HG03460 (cell line): ENCODE data around the gene CARF.

Experiments
- ATAC-seq: cut with Tn5 transposase; IDR thresholded peaks from one replicate; pipeline ENCODE4 v1.9.1; 2021; ENCODE audit not compliant: unreplicated experiment

Gene CARF

DNA sequence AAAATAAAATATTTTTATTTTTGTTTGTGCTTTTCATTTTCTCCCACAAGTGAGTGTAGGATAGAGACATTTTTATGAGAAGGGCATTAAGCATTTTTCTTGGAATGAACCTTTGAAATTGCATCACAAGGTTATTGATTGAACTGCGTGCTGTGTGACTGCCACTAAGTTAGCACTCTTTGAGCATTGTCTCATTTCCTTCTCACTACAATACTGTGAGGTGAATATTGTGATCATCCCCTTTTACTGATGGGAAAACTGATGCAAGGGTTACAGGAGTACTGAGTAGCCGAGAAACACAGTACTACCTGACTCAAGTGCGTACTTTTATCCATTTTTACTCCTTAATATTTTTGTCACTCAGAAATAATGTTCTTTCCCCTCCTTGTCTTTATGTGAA is 104.6 kb downstream of the CARF start:
- ATAC-seq, result no peak

- no peak for ATAC-seq
Observed at GRCh38 chr2:203018181-203018580, 106.1 kb downstream of the CARF start.

DNA sequence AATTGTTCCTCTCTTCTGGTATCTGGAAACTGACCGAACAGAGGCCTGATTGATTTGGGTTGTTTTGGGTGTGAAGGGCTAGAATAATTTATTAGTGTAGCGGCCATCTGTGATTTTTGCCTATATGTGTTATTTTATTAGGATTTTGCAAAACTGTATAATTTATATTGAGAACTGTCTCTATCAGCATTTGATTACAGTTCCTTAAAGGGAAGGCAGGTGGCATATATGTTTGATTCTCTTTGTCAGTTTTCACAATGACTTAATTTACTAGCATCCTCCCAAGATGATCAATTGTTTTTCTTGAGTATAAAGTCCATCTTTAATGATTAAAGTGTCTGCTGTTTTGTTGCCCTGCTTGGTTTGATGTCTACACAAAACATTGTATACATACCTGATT is 107.1 kb downstream of the CARF start:
- no peak for ATAC-seq

- no peak for ATAC-seq
Observed at GRCh38 chr2:203021991-203022390, 109.9 kb downstream of the CARF start.

DNA sequence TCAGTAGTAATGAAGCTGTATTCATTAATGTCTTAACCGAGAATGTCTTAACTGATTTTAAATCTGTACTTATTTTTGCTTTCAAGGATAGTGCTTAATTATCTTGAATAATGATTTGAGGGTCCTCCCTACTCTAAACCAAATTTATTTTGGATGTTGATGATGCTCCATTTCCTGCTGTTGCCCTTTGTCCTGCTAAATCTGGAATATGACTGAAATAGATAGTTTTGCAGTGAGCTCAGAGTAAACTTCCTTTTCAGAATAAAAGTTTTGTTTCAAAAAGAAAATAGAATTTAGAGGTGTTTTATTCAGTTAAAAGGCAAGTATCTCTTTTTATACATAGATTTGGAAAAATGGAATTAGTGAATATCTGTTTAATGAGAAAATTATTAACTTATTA is 110.7 kb downstream of the CARF start:
- ATAC-seq, result no peak

DNA sequence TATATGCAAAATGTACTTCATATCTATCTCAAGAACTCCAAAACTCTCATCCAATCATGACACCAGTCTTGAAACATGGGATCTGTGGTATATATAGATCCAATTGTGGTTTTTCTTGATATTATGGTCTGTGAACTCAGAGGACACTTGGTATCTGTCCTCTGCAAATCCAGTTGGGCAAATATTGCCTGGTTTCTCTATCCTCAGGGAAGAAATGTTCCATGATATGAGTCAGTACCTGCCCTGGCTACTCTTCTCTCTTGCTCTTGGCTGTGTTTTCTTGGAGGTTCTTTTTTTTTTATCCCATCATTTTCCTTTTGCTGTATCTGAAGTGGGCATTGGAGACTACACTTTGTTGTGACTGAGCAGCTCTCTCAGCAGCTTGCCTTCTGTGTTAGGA is 113.5 kb downstream of the CARF start:
- ATAC-seq, result no peak

DNA sequence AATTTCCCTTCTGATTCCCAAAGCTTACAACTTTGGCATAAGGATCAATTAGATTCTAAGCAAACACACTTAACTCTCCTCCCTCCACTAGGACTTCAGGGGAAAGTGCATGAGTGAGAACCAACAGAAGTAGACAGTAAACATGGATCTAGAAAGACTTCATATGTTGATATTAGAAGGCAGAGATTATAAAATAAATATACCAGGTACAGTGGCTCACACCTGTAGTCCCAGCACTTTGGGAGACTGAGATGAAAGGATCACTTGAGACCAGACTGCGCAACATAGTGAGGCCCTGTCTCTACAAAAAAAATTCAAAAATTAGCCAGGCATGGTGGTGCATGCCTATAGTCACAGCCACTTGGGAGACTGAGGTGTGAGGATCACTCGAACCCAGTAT is 118.5 kb downstream of the CARF start:
- no peak for ATAC-seq

DNA sequence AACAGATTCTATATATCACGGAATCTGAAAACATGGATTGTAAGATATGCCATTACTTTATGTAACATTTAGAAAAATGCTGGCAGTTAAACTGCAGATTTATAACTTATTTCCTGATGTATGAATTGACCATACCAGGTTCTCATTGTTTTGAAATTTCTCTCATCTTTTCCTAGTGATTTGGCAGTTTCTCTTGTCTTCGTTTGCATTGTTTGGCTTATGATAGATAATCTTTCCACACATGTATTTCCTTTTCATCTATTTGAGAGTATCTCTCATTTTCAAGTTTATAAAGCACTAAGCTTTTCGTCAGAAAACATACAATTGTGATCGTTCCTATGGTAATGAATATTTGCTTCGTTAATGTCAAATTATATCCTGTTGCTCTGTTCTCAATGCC is 118.9 kb downstream of the CARF start:
- no peak for ATAC-seq

DNA sequence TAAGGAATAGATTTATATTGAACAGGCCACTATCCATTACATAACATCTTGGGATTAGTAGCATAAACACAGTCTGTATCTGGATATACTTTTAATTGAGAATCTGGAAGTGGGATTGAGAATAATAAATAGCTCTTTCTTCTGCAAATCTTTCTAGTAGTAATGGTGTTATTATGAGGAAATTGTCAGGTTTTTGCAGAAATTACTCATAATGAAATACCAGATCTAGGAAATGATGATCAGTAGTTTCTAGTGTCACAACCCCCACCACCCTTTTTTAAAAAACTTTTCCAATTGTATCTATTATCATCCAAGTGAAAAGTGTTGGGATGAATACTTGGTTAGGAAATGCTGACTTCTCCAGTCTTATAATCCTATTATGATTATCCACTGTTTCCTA is 121.3 kb downstream of the CARF start:
- ATAC-seq, result no peak

DNA sequence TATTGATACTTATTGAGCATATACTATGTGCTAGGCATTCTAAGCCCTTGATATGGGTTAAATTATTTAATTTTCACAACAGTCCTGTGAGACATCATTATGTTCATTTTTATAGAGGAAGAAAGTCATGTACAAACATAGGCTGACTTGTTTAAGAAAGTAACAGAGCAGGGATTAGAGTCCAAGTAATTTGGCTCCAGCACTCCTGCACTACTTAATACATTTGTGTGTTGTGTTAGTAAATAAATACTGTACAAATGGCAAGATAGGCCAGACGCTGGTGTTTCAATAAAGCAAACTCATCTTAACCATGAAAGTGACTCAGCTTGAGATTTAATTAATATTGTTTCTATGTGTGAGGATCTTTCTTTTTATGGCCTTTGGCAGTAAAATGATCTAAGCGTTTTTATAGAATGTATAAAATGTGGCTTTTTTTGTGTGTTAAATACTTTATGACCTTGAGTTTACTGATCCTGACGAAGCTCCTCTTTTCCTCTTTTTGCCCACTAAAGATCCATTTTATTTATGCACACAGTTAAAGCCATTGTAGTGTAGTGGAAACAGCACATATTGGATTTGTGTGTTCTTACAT is 123.9 kb downstream of the CARF start:
- no peak for ATAC-seq
